ENCODE results near the gene CD163. TPM values are rescaled to one million over a fixed set of nuclear protein-coding genes. Genes with fewer than 3 reads are reported as not detected.
A peak's percentile ranks its signal among the peaks of the same experiment; 100 is the strongest.
"Not testable (repeated sequence)": the region's sequence is repeated elsewhere in the genome, so short reads cannot be mapped to it uniquely, and the experiment has no call there.

The CD163 gene
- total RNA-seq, 1 experiment from 2014 or later = not detected

- DNase-seq (ENCODE audit: low read depth) = no peak
Observed at GRCh38 chr12:7450667-7451066, 52.9 kb downstream of the CD163 start.

- no peak for DNase-seq (ENCODE audit: low read depth)
Observed at GRCh38 chr12:7448099-7448498, 55.5 kb downstream of the CD163 start.

GRCh38 chr12:7444537-7444936 lies 59.0 kb downstream of the CD163 start:
- DNase-seq (ENCODE audit: low read depth) = no peak

- no peak for DNase-seq (ENCODE audit: low read depth)
Observed at GRCh38 chr12:7444076-7444475, 59.5 kb downstream of the CD163 start, which contains the start of gene CD163L1. CD163L1 (minus strand) TSS chr12:7444153; CDS start chr12:7444127, 26 bp downstream.

- no peak for DNase-seq (ENCODE audit: low read depth)
Observed at GRCh38 chr12:7441216-7441615, 62.4 kb downstream of the CD163 start.

GRCh38 chr12:7439579-7440505 lies 63.7 kb downstream of the CD163 start:
- DNase-seq (ENCODE audit: low read depth) = peak; percentile 88

- peak; percentile 48 for DNase-seq (ENCODE audit: low read depth)
Observed at GRCh38 chr12:7438291-7438995, 65.1 kb downstream of the CD163 start.

- DNase-seq (ENCODE audit: low read depth) = not testable (repeated sequence)
Observed at GRCh38 chr12:7437494-7437893, 66.1 kb downstream of the CD163 start.

GRCh38 chr12:7434670-7435069 lies 68.9 kb downstream of the CD163 start:
- no peak for DNase-seq (ENCODE audit: low read depth)

- DNase-seq (ENCODE audit: low read depth) = peak; percentile 90
Observed at GRCh38 chr12:7433276-7433822, 70.2 kb downstream of the CD163 start.

GRCh38 chr12:7431993-7432685 lies 71.4 kb downstream of the CD163 start:
- DNase-seq (ENCODE audit: low read depth) = peak; percentile 59

Other genes starting within 250 kb of the CD163 start
- gene ACSM4, start 199.7 kb downstream of the CD163 start, total RNA-seq (2014; rRNA removed; shearing (Covaris generic)) = not detected in 2 replicates
- gene CD163L1, start 59.6 kb downstream of the CD163 start, total RNA-seq (2014; rRNA removed; shearing (Covaris generic)) = 14.3 and 15.9 TPM in 2 replicates
- not detected in 2 replicates for gene APOBEC1, start 162.1 kb upstream of the CD163 start, total RNA-seq (2014; rRNA removed; shearing (Covaris generic))
- not detected in 2 replicates for gene GDF3, start 192.0 kb upstream of the CD163 start, total RNA-seq (2014; rRNA removed; shearing (Covaris generic))
- gene DPPA3, start 207.7 kb upstream of the CD163 start, total RNA-seq (2014; rRNA removed; shearing (Covaris generic)) = not detected in 2 replicates
- gene CLEC4C, start 243.6 kb upstream of the CD163 start, total RNA-seq (2014; rRNA removed; shearing (Covaris generic)) = not detected in 2 replicates

All from RPMI7951 (cell line).